Measurements from ENCODE around the gene PUS3. TPM values are rescaled to one million over a fixed set of nuclear protein-coding genes. Genes with fewer than 3 reads are reported as not detected.

PUS3 gene
- total RNA-seq, 1 donor from 2014 or later: 9.7 TPM

DNA sequence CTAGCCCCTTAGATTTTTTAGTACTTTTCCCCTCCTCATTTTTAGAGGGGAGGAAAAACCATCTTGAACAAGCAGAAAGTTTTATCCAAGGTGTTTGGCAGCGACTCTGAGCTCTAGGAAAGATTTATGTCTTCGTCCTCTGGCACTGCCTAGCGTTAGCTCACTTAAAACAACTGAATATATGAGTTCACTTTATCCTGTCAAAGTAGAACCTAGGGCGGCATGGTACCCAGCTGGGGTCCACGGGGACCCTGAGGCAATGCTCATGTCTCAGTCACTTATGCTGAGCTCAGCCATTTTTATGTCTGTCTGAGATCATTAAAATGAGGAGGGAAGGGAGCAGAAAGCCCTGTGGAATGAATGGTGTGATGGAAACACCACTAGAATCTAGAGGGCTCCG is 28.7 kb upstream of the PUS3 start:
- Mint-ChIP-seq H3K4me1 (peaks cover 45% of the 10 kb centered on the region), H3K27me3 (ENCODE audit: low read depth) (peaks cover 2% of the 10 kb centered on the region), H3K9me3 (no peaks in the 10 kb centered on the region), H3K27ac (peak overlapping the region; percentile 67), H3K4me3 (no peak overlapping the region), H3K36me3 (no peaks in the 10 kb centered on the region)
- no peak for DNase-seq (ENCODE audit: low spot score in 2 of 2, unreplicated experiment in 2 of 2)
- TF ChIP-seq, protein P1, sequence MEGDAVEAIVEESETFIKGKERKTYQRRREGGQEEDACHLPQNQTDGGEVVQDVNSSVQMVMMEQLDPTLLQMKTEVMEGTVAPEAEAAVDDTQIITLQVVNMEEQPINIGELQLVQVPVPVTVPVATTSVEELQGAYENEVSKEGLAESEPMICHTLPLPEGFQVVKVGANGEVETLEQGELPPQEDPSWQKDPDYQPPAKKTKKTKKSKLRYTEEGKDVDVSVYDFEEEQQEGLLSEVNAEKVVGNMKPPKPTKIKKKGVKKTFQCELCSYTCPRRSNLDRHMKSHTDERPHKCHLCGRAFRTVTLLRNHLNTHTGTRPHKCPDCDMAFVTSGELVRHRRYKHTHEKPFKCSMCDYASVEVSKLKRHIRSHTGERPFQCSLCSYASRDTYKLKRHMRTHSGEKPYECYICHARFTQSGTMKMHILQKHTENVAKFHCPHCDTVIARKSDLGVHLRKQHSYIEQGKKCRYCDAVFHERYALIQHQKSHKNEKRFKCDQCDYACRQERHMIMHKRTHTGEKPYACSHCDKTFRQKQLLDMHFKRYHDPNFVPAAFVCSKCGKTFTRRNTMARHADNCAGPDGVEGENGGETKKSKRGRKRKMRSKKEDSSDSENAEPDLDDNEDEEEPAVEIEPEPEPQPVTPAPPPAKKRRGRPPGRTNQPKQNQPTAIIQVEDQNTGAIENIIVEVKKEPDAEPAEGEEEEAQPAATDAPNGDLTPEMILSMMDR (IDR thresholded peaks at IDR 0.05; ENCODE audit: unreplicated experiment): no peak

DNA sequence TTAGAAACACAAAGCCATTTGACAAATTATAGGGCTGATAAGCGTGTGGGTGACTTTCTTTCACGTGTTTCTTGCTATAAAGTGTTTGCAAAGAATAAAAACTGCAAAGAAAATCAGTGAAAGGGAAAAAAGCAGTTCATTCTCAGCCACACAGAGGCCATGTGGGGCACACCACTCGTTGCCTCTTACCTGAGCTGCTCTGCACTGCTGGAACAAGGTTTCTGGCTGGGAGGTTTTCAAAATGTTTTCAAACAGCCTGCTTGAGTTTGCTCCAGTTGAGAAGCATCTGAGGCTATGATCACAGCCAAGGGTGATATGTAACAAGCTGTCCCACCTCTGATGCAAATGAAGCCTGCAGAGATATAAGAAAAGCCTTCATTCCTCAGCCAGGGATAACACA is 28.1 kb upstream of the PUS3 start:
- TF ChIP-seq, protein P1 (IDR thresholded peaks at IDR 0.05; ENCODE audit: unreplicated experiment): no peak
- no peak overlapping the region for H3K4me3 Mint-ChIP-seq
- no peaks in the 10 kb centered on the region for H3K9me3 Mint-ChIP-seq
- no peak for DNase-seq (ENCODE audit: low spot score in 2 of 2, unreplicated experiment in 2 of 2)
- peaks cover 2% of the 10 kb centered on the region for H3K27me3 Mint-ChIP-seq (ENCODE audit: low read depth)
- no peaks in the 10 kb centered on the region for H3K36me3 Mint-ChIP-seq
- H3K27ac Mint-ChIP-seq: peak overlapping the region; percentile 73
- H3K4me1 Mint-ChIP-seq: peaks cover 45% of the 10 kb centered on the region

DNA sequence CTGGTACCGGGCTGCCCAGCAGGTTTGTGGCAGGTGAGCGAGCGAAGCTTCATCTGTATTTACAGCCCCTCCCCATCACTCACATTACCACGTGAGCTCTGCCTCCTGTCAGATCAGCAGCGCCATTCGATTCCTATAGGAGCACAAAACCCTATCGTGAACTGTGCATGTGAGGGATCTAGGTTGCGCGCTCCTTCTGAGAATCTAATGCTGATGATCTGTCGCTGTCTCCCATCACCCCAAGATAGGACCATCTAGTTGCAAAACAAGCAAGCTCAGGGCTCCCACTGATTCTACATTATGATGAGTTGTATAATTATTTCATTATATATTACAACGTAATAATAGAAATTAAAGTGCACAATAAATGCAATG is 27.1 kb upstream of the PUS3 start:
- no peaks in the 10 kb centered on the region for H3K9me3 Mint-ChIP-seq
- TF ChIP-seq, protein P1 (IDR thresholded peaks at IDR 0.05; ENCODE audit: unreplicated experiment): no peak
- no peak overlapping the region for H3K4me3 Mint-ChIP-seq
- peaks cover 45% of the 10 kb centered on the region for H3K4me1 Mint-ChIP-seq
- no peaks in the 10 kb centered on the region for H3K36me3 Mint-ChIP-seq
- no peak overlapping the region for H3K27ac Mint-ChIP-seq
- DNase-seq (ENCODE audit: low spot score in 2 of 2, unreplicated experiment in 2 of 2): no peak
- peaks cover 2% of the 10 kb centered on the region for H3K27me3 Mint-ChIP-seq (ENCODE audit: low read depth)

DNA sequence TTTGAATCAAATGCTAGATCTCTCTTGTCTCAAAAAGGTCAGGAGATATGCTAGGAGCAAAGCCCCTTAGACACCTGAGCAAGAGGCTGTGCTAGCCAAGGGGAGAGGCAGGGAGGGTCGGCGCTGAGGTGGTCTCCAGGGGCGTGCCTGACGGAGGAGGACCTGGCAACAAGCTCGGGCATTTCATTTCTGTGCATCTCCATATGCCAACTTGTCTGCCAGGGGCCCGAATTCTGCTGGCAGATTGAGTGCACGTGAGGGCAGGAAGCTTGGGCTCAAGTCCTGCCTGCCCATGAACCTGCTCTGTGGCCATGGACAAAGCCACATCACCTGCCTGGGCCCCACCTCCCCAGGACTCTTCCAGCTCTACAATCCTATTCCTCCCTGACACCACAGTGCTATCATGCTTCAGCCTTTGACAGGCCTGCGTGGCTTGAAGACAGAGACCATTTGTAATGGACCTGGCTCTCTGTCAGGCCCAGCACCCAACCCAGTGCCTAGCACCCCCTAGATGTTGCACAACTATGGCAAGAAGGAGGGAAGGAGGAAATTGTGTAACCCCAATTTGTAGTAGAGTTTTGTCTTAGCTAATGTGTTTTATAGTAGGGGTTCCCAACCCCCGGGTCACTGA is 26.6 kb upstream of the PUS3 start:
- H3K27ac Mint-ChIP-seq: no peak overlapping the region
- H3K9me3 Mint-ChIP-seq: no peaks in the 10 kb centered on the region
- no peak overlapping the region for H3K4me3 Mint-ChIP-seq
- peaks cover 2% of the 10 kb centered on the region for H3K27me3 Mint-ChIP-seq (ENCODE audit: low read depth)
- DNase-seq (ENCODE audit: low spot score in 2 of 2, unreplicated experiment in 2 of 2): no peak
- TF ChIP-seq, protein P1 (IDR thresholded peaks at IDR 0.05; ENCODE audit: unreplicated experiment): no peak
- no peaks in the 10 kb centered on the region for H3K36me3 Mint-ChIP-seq
- peaks cover 43% of the 10 kb centered on the region for H3K4me1 Mint-ChIP-seq

DNA sequence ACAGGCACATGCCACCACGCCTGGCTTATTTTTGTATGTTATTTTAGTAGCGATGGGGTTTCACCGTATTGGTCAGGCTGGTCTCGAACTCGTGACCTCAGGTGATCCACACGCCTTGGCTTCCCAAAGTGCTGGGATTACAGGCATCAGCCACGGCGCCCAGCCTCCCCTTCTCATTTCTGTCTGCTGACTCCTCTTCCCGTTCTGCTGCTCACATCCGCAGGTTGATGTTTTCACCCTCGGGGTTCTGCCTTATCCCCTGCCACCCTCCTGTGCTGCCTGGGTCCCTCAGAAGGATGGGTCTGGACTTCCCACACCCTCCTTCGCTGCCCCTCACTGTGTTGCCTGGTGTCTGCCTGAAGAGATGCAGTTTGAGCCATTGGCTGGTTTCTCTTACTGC is 23.7 kb upstream of the PUS3 start:
- H3K9me3 Mint-ChIP-seq: no peaks in the 10 kb centered on the region
- TF ChIP-seq, protein P1 (IDR thresholded peaks at IDR 0.05; ENCODE audit: unreplicated experiment): no peak
- peaks cover 30% of the 10 kb centered on the region for H3K4me1 Mint-ChIP-seq
- H3K36me3 Mint-ChIP-seq: no peaks in the 10 kb centered on the region
- DNase-seq (ENCODE audit: low spot score in 2 of 2, unreplicated experiment in 2 of 2): no peak
- H3K27ac Mint-ChIP-seq: no peak overlapping the region
- no peaks in the 10 kb centered on the region for H3K27me3 Mint-ChIP-seq (ENCODE audit: low read depth)
- no peak overlapping the region for H3K4me3 Mint-ChIP-seq

DNA sequence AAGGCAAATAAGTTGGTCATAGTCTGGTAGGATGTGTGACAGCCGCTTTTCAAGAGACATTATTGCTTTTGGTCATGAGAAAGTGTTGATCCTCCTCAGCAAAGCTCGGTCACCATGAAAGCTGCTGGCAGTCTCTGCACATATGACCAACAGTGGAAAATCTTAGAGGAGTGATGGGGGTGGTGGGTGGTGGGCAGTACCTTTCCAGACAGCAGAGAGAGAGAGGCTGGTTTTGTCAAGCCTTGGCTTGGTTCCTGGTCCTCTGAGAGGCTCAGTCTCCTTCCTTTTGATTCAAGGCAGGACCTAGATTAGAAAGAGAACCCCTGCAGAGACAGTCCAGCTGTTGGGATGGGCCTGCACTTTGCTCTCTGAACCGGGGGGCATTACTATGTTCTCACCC is 22.8 kb upstream of the PUS3 start:
- H3K27ac Mint-ChIP-seq: no peak overlapping the region
- no peaks in the 10 kb centered on the region for H3K9me3 Mint-ChIP-seq
- TF ChIP-seq, protein P1 (IDR thresholded peaks at IDR 0.05; ENCODE audit: unreplicated experiment): no peak
- peaks cover 23% of the 10 kb centered on the region for H3K4me1 Mint-ChIP-seq
- no peaks in the 10 kb centered on the region for H3K36me3 Mint-ChIP-seq
- DNase-seq (ENCODE audit: low spot score in 2 of 2, unreplicated experiment in 2 of 2): no peak
- H3K4me3 Mint-ChIP-seq: no peak overlapping the region
- H3K27me3 Mint-ChIP-seq (ENCODE audit: low read depth): no peaks in the 10 kb centered on the region

Measured in mesothelial cell of epicardium (in vitro differentiated cells).